Activated CD4-positive, alpha-beta T cell treated with anti-CD3 and anti-CD28 coated beads for 24 hours (primary cell): ENCODE results near the gene INPP5E.
A peak's percentile ranks its signal among the peaks of the same experiment; 100 is the strongest.

Source experiments
- DNase-seq, 2 donors: peaks; one replicate each; pipeline ENCODE4 v3.0.0-alpha.2; 2020; ENCODE audit warnings: low read depth in 2 of 2

Gene INPP5E

GRCh38 chr9:136439481-136440408 lies at the start of gene INPP5E:
Gene INPP5E, minus strand, starts transcription at chr9:136439845. Its CDS starts 426 bp downstream, at chr9:136439419.
- peak; percentile 75 to 78 for DNase-seq

- peak; percentile 61 to 66 for DNase-seq
Observed at GRCh38 chr9:136488247-136489214, 48.9 kb upstream of the INPP5E start.

- DNase-seq, result no peak
Observed at GRCh38 chr9:136487672-136488071, 48.0 kb upstream of the INPP5E start.

GRCh38 chr9:136486823-136487620 lies 47.4 kb upstream of the INPP5E start:
- DNase-seq, result no peak

GRCh38 chr9:136486131-136486530 lies 46.5 kb upstream of the INPP5E start:
- DNase-seq, result no peak

GRCh38 chr9:136485049-136486045 lies 45.7 kb upstream of the INPP5E start:
- peak; percentile 81 to 85 for DNase-seq

GRCh38 chr9:136484153-136485048 lies 44.8 kb upstream of the INPP5E start:
- no peak for DNase-seq

- peak; percentile 93 for DNase-seq
Observed at GRCh38 chr9:136483589-136484152, 44.0 kb upstream of the INPP5E start.

GRCh38 chr9:136482793-136483588 lies 43.3 kb upstream of the INPP5E start, which contains the start of gene SEC16A:
Gene SEC16A, minus strand, starts transcription at chr9:136483040. Its CDS starts 5,425 bp downstream, at chr9:136477615.
- peak; percentile 100 for DNase-seq

GRCh38 chr9:136482046-136482792 lies 42.6 kb upstream of the INPP5E start:
- DNase-seq, result no peak

GRCh38 chr9:136481558-136481957 lies 41.9 kb upstream of the INPP5E start:
- DNase-seq, result no peak

- no peak for DNase-seq
Observed at GRCh38 chr9:136476369-136477150, 36.9 kb upstream of the INPP5E start.

GRCh38 chr9:136474974-136475865 lies 35.6 kb upstream of the INPP5E start:
- DNase-seq, result no peak

- no peak for DNase-seq
Observed at GRCh38 chr9:136474021-136474640, 34.5 kb upstream of the INPP5E start.

- DNase-seq, result no peak
Observed at GRCh38 chr9:136473354-136473721, 33.7 kb upstream of the INPP5E start.
